GM18508 (cell line): ENCODE measurements around the gene PCCA.
"Not testable (repeated sequence)": the region's sequence is repeated elsewhere in the genome, so short reads cannot be mapped to it uniquely, and the experiment has no call there.

Experiments used
- ATAC-seq: cut with Tn5 transposase; IDR thresholded peaks from one replicate; pipeline ENCODE4 v1.9.1; 2021; ENCODE audit warnings: moderate number of reproducible peaks; ENCODE audit not compliant: insufficient read depth, unreplicated experiment

The PCCA gene

GRCh38 chr13:100340865-100341264, 252.0 kb downstream of the PCCA start:
- ATAC-seq: no peak

GRCh38 chr13:100341327-100341726, 252.4 kb downstream of the PCCA start:
- no peak for ATAC-seq

- ATAC-seq: no peak
Observed at GRCh38 chr13:100344544-100344943, 255.7 kb downstream of the PCCA start.

- ATAC-seq: no peak
Observed at GRCh38 chr13:100347968-100348367, 259.1 kb downstream of the PCCA start.

- ATAC-seq: no peak
Observed at GRCh38 chr13:100349594-100349993, 260.7 kb downstream of the PCCA start.

GRCh38 chr13:100350601-100351000, 261.7 kb downstream of the PCCA start:
- no peak for ATAC-seq

GRCh38 chr13:100356426-100356825, 267.5 kb downstream of the PCCA start:
- no peak for ATAC-seq

- ATAC-seq: no peak
Observed at GRCh38 chr13:100356889-100357288, 268.0 kb downstream of the PCCA start.

- no peak for ATAC-seq
Observed at GRCh38 chr13:100357764-100358163, 268.9 kb downstream of the PCCA start.

- no peak for ATAC-seq
Observed at GRCh38 chr13:100361504-100361903, 272.6 kb downstream of the PCCA start.

GRCh38 chr13:100362371-100362770, 273.5 kb downstream of the PCCA start:
- ATAC-seq: no peak

- ATAC-seq: no peak
Observed at GRCh38 chr13:100362781-100363180, 273.9 kb downstream of the PCCA start.

- ATAC-seq: no peak
Observed at GRCh38 chr13:100363285-100363711, 274.4 kb downstream of the PCCA start.

- ATAC-seq: no peak
Observed at GRCh38 chr13:100363874-100364273, 275.0 kb downstream of the PCCA start.

GRCh38 chr13:100364591-100364990, 275.7 kb downstream of the PCCA start:
- no peak for ATAC-seq

GRCh38 chr13:100365680-100366079, 276.8 kb downstream of the PCCA start:
- ATAC-seq: no peak

GRCh38 chr13:100378533-100378932, 289.6 kb downstream of the PCCA start:
- no peak for ATAC-seq

- ATAC-seq: no peak
Observed at GRCh38 chr13:100381595-100382224, 292.8 kb downstream of the PCCA start.

GRCh38 chr13:100382785-100383184, 293.9 kb downstream of the PCCA start:
- ATAC-seq: no peak

GRCh38 chr13:100387416-100387815, 298.5 kb downstream of the PCCA start:
- no peak for ATAC-seq

- not testable (repeated sequence) for ATAC-seq
Observed at GRCh38 chr13:100388150-100388549, 299.3 kb downstream of the PCCA start.

GRCh38 chr13:100388923-100389322, 300.0 kb downstream of the PCCA start:
- ATAC-seq: no peak

- ATAC-seq: no peak
Observed at GRCh38 chr13:100389617-100390016, 300.7 kb downstream of the PCCA start.
